NCI-H1105 treated with DMSO at 0.1 percent for 48 hours (cell line): ENCODE results near the gene EXOC3L2.

Experiments
- DNase-seq: peaks from one replicate; lab custom pipeline; 2025; lab: John Stamatoyannopoulos, UW

The EXOC3L2 gene

DNA sequence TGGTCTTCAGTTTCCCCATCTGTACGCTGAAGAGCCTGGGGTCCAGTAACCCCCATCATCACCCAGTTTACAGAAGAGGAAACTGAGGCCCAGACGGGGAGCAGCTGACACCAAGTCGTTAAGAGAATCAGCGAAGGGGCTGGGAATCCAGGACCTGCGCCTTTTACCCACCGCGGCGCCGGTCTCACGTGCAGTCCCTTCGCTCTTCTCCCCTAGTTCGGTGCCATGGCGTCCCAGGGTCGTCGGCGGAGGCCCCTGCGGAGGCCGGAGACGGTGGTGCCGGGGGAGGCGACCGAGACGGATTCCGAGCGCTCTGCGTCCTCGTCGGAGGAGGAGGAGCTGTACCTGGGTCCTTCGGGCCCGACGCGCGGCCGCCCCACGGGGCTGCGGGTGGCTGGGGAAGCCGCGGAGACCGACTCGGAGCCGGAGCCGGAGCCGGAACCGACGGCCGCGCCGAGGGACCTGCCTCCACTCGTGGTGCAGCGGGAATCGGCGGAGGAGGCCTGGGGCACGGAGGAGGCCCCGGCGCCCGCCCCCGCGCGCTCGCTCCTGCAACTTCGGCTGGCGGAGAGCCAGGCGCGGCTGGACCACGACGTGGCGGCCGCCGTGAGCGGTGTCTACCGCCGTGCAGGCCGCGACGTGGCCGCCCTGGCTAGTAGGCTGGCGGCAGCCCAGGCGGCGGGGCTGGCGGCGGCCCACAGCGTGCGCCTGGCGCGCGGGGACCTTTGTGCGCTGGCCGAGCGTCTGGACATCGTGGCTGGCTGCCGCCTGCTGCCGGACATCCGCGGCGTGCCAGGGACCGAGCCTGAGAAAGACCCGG is 65.9 kb downstream of the EXOC3L2 start:
- DNase-seq = peak; percentile 5

DNA sequence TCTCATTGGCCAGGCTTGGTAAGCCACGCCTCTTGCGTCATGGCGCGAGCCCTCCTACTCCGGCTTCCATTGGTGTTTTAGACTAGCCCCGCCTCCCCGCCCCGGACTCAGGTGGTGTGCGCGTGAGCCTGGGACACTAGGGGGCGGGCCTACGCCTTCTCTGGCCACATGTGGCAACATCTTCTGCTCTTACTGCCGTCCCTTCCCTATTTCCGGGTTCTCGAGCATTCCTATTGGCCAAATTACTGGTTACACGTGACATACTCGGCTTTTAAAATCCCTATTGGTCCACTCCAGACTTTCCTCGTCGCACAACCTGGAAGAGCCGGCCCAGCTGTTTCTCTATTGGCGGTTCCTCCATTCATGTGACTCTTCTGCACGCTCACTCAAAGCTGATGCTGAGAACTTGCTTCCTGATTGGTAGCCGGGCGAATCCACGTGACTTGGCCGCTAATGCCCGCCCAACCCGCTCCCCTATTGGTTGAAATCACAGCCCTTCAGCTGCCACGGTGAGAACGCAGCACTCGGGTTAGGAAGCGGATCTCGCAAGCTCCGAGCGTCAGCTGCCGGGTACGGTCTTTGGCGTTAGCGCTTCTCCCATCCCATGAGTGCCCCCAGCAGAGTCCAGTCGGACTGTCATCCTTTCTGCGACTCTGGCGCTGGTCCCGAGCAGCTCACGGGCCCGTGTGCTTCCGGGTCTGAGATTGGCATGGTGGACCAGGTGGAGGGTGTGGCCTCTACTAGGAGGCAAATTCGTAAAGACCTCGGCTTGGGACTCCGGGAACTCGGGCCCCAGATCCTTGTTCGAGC is 66.7 kb downstream of the EXOC3L2 start, which contains the start of gene BLOC1S3:
BLOC1S3 (plus strand) TSS at position 523 of the 810 bp plus-strand sequence. CDS start 513 bp downstream, outside the sequence.
- peak; percentile 100 for DNase-seq

DNA sequence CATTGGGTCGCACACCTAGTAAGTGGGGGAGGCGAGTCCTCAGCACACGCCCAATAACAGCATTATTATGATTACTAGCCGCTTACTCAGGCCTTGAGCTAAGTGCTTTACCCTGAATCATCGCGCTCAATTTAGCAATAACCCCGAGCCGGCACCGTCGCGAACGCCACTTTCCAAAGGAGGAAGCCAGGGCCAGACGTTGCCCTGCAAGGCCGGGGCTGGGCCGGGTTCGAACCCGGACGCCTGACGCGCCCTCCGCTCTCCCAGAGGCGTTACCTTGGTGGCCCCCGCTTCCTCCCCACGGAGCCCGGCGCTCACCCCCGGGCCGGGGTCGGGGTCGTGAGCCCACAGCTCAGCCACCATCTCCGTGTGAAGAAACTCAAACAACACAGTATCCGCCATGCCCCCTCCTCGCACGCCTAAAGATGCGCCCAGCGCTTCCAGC is 67.4 kb downstream of the EXOC3L2 start, which contains the start of gene TRAPPC6A:
TRAPPC6A (minus strand) TSS at position 421 of the 445 bp plus-strand sequence; CDS start at position 402, 19 bp downstream.
- DNase-seq = no peak

DNA sequence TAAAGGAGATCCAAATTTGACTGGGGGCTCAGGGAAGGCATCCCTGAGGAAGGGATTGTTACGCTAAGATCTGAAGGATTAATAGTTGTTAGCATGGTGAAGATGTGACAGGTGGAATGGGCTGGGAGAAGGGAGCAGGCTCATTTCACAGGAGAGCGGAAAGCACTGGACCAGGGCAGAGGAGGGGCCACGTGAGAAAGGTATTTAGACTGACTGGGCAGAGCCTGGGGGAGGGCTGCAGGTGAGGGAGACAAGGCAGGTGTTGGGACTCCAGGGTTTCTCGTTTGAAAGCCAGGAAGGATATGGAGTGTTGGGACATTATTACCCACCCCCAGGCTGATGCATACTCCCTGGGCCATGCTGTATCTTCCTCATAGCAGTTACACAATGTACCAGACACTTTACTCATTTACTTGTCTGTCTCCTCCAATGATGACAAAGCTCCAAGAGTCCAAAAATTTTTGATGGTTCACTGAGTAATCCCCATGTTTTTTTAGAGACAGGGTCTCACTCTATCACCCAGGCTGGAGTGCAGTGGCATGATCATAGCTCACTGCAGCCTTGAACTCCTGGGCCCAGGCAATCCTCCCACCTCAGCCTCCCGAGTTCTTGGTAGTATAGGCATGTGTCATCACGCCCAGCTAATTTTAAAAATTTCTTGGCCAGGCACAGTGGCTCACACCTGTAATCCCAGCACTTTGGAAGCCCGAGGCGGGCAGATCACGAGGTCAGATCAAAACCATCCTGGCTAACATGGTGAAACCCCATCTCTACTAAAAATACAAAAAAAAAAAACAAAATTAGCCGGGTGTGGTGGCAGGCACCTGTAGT is 69.5 kb downstream of the EXOC3L2 start:
- DNase-seq = no peak

DNA sequence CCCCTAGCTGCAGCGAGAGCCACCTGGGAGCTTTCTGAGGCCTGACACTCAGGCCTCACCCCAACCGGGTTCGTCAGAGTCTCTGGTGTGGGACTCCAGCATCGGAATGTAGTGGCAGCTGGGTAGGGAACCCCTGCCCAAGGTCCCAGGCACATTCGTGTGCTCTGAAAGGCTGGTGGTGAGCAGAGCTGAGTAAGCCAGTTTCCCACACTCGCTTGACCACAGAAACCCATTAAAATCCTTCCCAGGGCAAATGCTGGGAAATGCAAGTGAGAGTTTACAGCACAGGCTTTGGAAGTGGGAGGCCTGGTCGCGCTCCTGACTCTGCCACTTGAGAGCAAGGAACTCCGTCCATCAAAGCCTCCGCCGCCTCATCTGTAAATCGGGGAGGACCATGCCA is 71.4 kb downstream of the EXOC3L2 start:
- no peak for DNase-seq

DNA sequence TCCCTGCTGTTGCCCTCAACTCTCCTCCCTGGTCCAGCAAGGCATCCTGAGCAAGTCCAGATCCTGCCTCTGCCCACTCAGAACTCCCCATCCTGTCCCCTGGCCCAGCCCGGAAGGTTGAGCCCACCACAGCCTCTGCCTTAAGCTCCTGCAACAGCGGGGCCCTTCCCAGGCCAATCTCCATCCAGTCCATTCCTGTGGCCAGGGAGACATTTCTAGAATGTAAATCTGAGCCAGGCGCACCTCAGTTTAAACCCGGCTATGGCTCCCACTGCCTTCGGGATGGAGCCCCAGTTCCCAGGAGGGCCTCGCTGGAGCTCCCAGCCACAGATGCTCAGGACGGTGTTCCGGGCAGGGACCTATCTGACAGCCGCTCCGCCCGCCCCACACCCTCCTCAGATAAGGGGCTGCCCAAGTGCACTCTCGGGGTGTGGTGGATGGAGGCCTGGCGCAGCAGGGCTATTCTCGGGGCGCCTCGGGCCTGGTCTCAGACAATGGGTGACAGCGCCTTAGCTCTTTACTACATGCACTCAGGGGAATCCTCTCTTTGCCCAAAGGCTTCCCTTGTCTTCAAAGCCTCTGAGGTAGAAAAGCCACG is 72.5 kb downstream of the EXOC3L2 start:
- no peak for DNase-seq

DNA sequence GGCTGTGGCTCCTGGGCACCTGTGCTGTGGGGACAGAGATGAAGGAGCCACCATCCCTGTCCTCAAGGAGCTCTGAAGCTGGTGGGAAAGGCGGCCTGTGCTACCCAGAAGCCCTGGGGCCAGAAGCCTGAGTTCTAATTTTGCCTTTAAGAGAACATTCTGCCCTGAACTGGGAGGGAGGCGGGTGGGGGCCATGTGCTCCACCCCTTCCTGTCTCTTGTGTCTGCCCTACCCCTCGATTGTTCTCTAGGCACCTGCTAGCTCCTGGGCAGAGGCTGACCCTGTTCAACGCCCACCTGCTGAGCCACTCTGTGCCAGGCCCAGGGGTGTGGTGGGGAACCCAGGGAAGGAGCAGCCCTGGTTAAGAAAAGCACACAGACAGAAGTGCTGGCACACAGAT is 73.0 kb downstream of the EXOC3L2 start:
- DNase-seq = no peak

DNA sequence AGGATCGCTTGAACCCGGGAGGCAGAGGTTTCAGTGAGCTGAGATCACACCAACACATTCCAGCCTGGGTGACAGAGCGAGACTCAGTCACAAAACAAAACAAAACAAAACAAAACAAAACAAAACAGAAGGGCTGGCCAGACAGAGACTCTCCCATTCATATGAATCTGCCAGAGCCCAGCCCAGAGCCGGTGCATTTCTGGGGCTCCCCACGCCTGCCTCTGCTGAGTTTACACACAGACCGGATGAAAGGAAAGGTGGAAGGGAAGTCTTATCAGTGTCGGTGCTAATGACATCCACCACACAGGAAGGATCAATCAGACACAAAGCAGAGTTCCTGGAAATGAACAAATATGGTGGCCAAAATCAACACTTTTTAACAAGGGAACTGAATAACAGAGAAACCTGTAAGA is 74.0 kb downstream of the EXOC3L2 start:
- DNase-seq = no peak

DNA sequence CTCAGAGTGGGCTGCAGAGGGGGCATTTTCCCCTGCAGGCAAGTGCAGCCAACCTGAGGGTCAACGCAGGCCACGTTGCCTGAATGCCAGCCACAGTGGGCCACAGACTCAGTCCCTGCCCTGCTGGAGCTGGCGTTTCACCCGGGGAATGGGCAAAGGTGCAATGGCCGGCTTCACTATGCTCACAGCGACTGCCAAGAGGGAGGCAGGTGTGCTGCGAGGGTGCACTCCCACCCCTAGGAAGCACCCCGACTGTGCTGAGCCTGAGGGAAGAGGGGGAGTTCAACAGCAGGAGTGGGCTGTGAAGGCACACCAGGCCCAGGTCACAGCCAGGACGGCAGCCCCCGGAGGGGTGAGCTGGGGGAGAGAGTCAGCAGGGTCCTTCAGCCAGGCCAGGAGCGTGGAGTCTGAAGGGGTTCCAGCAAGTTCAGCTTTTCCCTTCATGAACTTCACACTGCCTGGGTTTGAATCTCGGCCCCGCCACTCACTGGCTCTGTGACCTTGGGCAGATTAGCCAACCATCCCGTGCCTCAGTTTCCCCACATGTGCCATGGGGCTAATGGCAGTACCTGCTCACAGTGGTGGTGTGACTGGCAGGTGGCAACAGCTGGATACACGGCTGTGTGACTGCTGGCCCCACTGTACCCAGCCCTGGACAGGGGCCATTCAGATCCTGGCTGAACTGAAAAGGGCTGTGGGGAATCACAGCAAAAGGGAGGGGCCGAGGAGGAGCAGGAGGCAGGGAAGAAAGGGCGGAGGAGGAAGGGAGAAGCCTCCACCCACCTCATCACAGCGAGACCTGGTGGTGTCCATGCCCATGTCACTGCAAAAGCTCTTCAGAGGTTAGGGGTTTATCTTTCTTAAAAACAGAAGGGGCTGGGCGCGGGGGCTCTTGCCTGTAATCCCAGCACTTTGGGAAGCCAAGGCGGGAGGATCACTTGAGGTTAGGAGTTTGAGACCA is 74.8 kb downstream of the EXOC3L2 start:
- no peak for DNase-seq

DNA sequence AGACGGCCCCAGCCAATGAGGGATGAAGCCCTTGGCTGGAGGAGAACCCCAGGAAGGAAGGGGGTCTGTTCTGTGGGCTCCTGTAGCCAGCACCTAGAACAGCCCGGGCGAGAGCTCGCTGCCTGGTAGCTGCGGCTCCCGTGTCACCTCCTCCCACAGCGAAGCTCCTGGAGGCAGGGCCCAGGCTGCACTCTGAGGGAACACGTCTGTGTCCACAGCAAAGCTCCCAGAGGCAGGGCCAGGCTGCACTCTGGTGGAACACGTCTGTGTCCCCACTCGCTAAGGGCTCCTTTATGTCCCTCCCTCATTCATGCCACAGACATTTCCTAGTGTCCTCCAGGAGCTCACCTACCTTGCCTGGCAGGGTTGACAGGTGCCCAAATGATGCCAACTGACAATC is 75.6 kb downstream of the EXOC3L2 start:
- DNase-seq = no peak

DNA sequence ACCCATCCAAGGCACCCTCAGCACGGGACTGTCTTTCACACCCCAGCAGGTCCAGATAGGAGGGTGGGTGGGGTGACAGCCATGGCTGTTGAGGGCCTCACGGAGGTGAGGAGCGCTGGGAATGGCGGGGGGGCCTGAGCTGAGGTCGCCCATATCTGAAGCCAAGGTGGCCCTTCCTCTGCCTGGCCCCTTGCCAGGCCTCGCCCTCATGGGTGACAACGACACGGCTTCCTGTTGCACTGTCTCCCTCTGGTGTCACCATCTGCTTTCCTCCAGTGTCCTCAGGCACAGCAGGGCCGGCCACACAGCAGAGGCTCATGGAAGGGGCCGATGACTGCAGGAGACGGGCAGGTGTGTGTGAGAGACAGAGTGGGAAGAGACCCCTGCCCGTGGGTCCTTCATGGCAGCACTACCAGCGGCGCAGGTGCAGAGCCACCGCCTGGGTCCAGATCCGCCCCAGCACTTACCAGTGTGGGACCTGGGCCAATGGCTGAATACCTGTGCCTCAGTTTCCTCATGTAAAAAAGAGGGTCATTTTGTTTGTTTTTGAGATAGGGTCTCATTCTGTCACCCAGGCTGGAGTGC is 76.3 kb downstream of the EXOC3L2 start:
- no peak for DNase-seq

DNA sequence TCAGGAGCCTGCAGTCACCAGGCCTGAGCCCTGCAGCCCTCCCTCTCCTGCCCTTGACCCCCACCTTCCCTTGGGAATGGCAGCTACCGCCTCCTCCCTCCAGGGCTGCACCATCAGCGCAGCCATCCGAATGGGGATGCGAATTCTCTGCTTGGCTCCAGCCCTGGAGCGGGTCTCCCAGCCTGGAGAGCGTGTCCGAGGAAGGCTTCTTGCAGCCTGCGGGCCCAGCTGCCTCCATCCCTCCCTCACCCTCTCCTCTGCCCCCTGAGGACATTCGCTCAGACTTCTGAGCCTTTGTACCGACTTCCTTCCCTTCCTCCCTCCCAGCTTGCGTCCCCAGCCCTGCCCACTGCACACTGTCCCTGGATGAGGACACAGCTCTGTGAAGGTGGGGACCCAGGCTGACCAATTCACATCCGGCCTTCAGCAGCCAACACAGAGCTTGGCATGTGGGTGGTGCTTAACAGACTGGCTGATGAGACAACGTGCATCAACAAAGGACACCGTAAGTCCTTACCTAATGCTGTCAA is 78.4 kb downstream of the EXOC3L2 start:
- DNase-seq = no peak

DNA sequence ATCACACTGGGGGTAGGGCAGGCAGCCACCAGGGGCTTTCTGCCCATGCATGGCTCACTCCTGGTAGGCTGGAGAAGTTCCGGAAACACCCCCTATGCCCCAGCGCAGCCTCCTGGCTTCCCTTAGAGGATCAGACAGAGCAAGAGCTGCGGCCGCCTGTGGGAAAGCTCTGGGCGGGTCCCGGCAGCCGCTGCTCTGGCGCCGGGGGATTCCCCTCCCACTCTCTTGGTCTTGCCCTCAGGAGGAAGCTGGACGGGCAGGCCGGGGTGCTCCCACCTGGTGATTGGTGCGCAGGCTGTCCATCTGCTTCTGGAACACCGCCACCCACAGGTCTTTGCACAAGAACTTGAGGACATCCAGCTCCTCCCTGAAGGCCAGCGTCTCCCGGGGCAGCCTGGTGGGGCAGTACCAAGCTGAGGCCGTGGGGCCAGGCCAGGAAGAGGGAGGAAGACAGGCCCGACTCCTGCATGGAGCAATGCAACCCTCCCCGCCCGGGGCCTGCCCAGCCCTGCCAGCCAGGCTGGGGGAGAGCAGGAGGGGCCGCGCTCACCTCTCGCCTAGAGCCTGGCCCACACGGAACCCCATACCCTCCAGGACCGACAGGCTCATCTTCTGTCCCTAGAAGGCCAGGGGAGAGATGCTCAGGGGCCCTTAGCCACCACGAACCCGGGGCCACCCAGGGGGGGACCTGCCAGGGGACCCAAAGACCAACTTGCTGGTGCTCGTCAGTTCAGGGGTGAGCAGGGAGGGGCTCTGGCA is 80.5 kb downstream of the EXOC3L2 start:
- no peak for DNase-seq

DNA sequence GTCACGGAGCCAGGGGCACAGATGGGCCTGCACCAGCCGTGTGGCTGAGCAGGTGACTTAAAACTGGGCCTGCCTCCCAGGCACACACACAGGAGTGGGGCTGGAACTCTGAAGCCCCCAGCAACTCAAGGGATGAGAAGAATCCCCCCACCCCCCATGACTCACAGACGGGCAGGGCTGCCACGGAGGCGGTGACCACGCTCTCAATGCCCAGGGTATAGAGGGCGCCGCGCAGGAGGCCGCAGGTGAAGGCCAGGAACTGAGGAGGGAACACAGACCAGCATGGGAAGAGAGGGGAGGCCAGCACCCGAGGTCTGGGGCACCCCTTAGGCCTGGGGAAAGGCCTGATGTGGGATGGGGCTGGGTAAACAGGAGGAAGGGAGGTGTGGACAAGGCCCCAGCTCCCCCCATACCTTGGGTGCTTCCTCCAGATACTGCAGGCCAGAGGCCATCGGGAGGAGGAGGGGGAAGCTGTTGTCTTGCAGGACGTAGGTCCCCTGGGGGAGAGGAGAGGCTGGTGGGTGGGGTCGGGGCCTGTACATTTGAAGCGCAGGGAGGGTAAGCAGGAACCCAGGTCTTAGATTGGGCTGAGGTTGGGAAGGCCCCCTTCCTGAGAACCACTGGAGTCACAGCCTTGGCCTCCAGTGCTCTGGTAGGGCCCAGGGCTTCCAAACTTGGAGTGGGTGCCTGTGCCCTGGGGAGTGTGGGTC is 81.3 kb downstream of the EXOC3L2 start:
- no peak for DNase-seq

DNA sequence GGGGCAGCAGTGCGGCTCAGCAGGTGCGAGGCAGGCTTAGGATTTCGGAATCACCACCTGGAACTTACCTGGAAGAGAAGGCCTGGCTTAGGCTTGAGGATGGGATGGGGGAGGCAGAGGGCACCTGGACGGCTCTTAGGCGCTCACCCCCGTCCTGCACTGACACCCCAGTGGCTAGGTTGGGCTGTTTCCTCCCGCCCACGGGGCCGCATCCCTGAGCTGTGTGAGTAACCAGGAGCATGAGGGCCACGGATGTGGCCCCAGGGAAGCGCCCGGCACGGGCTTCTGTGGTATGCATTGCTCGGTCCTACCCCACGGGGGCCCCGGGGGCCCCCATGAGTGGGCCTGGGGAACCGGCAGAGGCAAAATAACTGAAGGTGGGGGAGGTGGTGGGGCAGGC is 82.1 kb downstream of the EXOC3L2 start:
- DNase-seq = no peak

DNA sequence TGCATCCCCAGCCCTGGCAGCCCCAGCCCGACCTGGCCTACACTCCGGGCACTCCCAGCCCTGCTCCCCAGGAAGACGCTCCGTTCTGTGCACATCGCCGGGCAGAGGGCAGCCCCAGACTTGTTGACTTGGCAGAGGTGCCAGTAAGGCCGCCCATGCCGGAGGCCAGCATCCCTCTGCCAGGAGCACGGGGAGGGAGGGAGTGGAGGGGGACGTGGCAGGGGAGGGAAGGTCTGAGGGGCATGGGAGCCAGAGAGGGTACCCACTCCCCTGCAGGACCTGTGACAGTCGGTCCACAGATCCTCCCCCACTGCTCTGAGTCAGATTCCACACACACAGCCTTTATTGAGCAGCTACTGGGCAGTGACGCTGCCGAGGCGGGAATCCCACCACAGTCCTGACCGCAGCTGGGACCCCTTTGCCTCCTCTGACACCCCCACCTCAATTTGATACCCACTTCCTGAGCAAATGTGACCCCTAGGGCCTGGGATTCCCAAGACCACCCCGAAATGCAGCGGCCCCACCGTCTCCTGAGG is 82.5 kb downstream of the EXOC3L2 start:
- DNase-seq = peak; percentile 65
